ENCODE data around the gene THRB.

Gene THRB

DNA sequence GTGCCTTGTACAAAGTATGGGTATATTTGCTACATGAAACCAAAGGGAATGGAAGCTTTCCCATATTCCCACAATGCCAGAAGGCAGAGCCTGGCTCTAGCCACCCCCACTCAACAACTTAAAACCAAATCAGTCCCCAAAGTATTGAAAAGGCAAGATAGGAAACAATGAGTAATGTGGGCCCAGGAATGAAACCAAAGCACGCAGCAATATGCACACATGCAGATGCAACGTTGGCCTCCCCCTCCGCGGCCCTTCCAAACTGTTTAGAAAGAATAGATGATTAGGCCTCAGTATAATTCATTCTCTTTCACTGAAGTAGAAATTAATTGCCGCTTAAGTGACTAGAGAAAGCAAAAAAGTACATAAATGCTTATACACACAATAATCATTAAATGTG, 59.1 kb downstream of the THRB start:
- Histone ChIP-seq H3F3A (ENCODE audit: insufficient read depth, low read length) (no peaks in the 10 kb centered on the region), H3K4me1 (ENCODE audit: insufficient read depth, low read length, severe bottlenecking) (no peaks in the 10 kb centered on the region), H4K20me1 (ENCODE audit: insufficient read depth, low read length) (no peaks in the 10 kb centered on the region), H3K79me2 (ENCODE audit: insufficient read depth, low read length) (no peaks in the 10 kb centered on the region), H3K36me3 (ENCODE audit: insufficient read depth, low read length) (no peaks in the 10 kb centered on the region), H3K4me3 (ENCODE audit: low read depth, low read length, poor library complexity, severe bottlenecking) (no peak overlapping the region), H3K27me3 (ENCODE audit: insufficient read depth, low read length) (no peaks in the 10 kb centered on the region), H3K4me2 (ENCODE audit: low read length) (no peak overlapping the region), H3K27ac (ENCODE audit: low read depth, low read length, poor library complexity, severe bottlenecking) (no peak overlapping the region), H3K9me3 (ENCODE audit: low read length) (no peaks in the 10 kb centered on the region), H3K9me2 (ENCODE audit: low read depth, low read length) (no peaks in the 10 kb centered on the region), H3K9ac (ENCODE audit: low read length) (no peak overlapping the region), H2AFZ (ENCODE audit: low read length) (no peak overlapping the region)
- TF ChIP-seq EZH2 (IDR thresholded peaks at IDR 0.05; ENCODE audit: borderline replicate concordance, low read length): no peak
- TF ChIP-seq, protein P1, sequence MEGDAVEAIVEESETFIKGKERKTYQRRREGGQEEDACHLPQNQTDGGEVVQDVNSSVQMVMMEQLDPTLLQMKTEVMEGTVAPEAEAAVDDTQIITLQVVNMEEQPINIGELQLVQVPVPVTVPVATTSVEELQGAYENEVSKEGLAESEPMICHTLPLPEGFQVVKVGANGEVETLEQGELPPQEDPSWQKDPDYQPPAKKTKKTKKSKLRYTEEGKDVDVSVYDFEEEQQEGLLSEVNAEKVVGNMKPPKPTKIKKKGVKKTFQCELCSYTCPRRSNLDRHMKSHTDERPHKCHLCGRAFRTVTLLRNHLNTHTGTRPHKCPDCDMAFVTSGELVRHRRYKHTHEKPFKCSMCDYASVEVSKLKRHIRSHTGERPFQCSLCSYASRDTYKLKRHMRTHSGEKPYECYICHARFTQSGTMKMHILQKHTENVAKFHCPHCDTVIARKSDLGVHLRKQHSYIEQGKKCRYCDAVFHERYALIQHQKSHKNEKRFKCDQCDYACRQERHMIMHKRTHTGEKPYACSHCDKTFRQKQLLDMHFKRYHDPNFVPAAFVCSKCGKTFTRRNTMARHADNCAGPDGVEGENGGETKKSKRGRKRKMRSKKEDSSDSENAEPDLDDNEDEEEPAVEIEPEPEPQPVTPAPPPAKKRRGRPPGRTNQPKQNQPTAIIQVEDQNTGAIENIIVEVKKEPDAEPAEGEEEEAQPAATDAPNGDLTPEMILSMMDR (IDR thresholded peaks at IDR 0.05; ENCODE audit: low read length): no peak

DNA sequence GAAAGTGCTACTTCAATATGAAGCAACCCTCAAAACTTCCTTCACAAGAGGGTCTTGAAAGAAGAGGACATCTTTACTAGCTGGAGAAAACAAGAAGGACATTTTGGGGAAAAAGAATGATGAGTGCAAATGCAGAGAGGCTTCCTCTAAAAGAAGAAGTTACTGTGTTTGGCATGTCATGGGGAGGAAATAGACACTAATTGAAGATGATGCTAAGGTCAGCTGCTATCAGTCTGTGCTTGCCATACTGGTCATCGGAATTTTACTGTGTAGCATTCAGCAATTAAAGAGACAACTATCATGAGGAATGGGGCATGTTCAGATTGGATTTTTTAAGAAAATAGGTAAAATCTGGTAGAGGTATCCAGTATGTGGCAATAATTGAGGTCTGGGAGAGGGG, 60.0 kb downstream of the THRB start:
- Histone ChIP-seq H3K4me3 (ENCODE audit: low read depth, low read length, poor library complexity, severe bottlenecking) (no peak overlapping the region), H3K9ac (ENCODE audit: low read length) (no peak overlapping the region), H3K4me2 (ENCODE audit: low read length) (no peak overlapping the region), H2AFZ (ENCODE audit: low read length) (no peak overlapping the region), H3K9me3 (ENCODE audit: low read length) (no peaks in the 10 kb centered on the region), H3K4me1 (ENCODE audit: insufficient read depth, low read length, severe bottlenecking) (no peaks in the 10 kb centered on the region), H3K79me2 (ENCODE audit: insufficient read depth, low read length) (no peaks in the 10 kb centered on the region), H3K9me2 (ENCODE audit: low read depth, low read length) (no peaks in the 10 kb centered on the region), H4K20me1 (ENCODE audit: insufficient read depth, low read length) (no peaks in the 10 kb centered on the region), H3K36me3 (ENCODE audit: insufficient read depth, low read length) (no peaks in the 10 kb centered on the region), H3K27ac (ENCODE audit: low read depth, low read length, poor library complexity, severe bottlenecking) (no peak overlapping the region), H3F3A (ENCODE audit: insufficient read depth, low read length) (no peaks in the 10 kb centered on the region), H3K27me3 (ENCODE audit: insufficient read depth, low read length) (no peaks in the 10 kb centered on the region)
- TF ChIP-seq EZH2 (IDR thresholded peaks at IDR 0.05; ENCODE audit: borderline replicate concordance, low read length): no peak
- TF ChIP-seq, protein P1 (IDR thresholded peaks at IDR 0.05; ENCODE audit: low read length): no peak

DNA sequence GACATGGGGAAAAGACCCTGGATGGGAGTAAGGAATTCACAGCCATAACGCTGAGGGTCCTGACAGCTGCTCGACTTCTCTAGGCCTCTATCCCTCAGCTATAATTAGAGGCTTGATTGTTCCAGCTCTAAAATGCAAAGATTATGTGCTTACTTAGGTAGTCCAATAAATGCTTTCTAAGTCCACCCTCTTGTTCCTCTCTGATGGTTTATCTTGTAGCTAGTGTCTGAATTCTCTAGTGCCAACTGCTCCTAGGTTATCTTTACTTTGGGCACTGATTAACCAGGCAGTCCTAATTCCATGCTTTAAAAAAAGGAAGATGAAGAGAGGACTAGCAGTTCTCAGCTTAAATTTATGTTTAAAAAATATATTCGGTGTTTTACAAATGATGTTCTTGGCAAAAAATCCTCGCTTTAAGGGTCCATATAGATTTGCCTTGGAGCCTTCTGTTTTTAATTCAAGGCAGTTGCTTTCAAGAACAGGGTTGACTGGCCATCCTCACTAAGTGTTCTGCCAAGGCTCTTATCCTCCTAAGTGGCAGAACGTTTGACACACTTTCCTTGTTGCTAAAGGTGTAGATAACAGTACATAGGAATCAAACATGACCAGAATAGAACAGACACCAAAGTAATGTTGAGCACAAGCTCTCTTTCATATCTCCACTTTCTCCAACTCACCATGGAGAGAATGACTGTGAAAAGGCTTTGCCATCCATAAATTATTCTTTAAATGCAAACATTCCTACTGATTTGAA, 60.6 kb downstream of the THRB start:
- H3K36me3 ChIP-seq (ENCODE audit: insufficient read depth, low read length): no peaks in the 10 kb centered on the region
- H3K9me2 ChIP-seq (ENCODE audit: low read depth, low read length): no peaks in the 10 kb centered on the region
- H4K20me1 ChIP-seq (ENCODE audit: insufficient read depth, low read length): no peaks in the 10 kb centered on the region
- no peaks in the 10 kb centered on the region for H3K9me3 ChIP-seq (ENCODE audit: low read length)
- H3K27me3 ChIP-seq (ENCODE audit: insufficient read depth, low read length): no peaks in the 10 kb centered on the region
- no peaks in the 10 kb centered on the region for H3K79me2 ChIP-seq (ENCODE audit: insufficient read depth, low read length)
- H3K9ac ChIP-seq (ENCODE audit: low read length): no peak overlapping the region
- no peak overlapping the region for H3K4me3 ChIP-seq (ENCODE audit: low read depth, low read length, poor library complexity, severe bottlenecking)
- H3K4me2 ChIP-seq (ENCODE audit: low read length): no peak overlapping the region
- TF ChIP-seq, protein P1 (IDR thresholded peaks at IDR 0.05; ENCODE audit: low read length): no peak
- no peak for TF ChIP-seq EZH2 (IDR thresholded peaks at IDR 0.05; ENCODE audit: borderline replicate concordance, low read length)
- H3F3A ChIP-seq (ENCODE audit: insufficient read depth, low read length): no peaks in the 10 kb centered on the region
- no peak overlapping the region for H2AFZ ChIP-seq (ENCODE audit: low read length)
- no peak overlapping the region for H3K27ac ChIP-seq (ENCODE audit: low read depth, low read length, poor library complexity, severe bottlenecking)
- no peaks in the 10 kb centered on the region for H3K4me1 ChIP-seq (ENCODE audit: insufficient read depth, low read length, severe bottlenecking)
